Suppressor macrophage treated with lipopolysaccharide for 4 hours (primary cell): Measurements from ENCODE around the gene IRF9.

Experiments used
- DNase-seq: peaks from one replicate; pipeline ENCODE4 v3.0.0-alpha.2; 2020

IRF9 gene, protein sequence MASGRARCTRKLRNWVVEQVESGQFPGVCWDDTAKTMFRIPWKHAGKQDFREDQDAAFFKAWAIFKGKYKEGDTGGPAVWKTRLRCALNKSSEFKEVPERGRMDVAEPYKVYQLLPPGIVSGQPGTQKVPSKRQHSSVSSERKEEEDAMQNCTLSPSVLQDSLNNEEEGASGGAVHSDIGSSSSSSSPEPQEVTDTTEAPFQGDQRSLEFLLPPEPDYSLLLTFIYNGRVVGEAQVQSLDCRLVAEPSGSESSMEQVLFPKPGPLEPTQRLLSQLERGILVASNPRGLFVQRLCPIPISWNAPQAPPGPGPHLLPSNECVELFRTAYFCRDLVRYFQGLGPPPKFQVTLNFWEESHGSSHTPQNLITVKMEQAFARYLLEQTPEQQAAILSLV

DNA sequence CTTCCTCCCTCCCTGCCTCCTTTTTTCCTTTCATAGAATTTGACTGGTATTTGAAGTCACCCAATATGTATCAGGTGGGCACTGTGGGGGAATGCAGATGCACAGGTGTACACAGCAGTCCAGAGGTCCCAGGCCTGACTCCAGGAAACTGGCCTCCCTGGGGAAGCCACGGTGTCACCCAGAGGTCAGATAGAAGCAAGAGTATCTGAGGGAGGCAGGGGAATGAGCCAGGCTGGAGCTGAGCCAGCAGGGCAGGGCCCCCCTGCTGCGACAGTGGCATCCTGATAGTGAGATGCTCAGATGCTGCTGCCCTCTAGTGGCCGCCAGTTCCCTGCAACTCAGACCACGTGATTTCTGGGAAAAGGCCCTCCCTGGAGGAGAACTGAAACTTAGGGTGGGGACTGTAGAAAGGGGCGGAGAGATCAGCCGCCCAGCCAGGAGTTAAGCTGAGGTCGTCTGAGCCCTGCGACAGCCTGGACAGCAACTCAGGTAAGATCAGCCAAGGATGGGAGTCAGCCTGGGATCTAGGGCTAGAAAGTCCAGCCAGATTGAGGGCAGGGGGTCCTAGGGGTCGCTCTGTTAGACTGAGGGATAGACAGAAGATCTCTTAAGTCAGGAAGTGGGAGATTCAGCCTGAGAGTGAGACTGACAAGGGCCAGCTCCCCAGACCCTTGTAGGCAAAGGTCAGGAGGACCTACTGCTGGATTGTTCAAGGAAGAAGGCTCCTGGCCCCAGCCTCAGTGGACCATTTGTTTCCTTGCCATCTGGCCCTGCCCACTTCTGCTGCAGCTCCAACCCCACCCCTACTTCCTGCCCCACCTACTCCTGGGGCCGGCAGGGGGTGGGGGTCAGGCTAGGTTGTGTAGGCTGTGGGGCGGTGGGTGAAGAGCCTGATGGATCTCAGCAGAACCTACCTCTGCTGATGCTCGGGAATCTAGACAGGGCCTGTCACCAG, at the start of gene IRF9:
IRF9 (plus strand) TSS at position 416 of the 955 bp plus-strand sequence. CDS start 880 bp downstream, outside the sequence.
- DNase-seq, result peak; percentile 97

- no peak for DNase-seq
Observed at GRCh38 chr14:24113379-24113800, 47.7 kb upstream of the IRF9 start.

DNA sequence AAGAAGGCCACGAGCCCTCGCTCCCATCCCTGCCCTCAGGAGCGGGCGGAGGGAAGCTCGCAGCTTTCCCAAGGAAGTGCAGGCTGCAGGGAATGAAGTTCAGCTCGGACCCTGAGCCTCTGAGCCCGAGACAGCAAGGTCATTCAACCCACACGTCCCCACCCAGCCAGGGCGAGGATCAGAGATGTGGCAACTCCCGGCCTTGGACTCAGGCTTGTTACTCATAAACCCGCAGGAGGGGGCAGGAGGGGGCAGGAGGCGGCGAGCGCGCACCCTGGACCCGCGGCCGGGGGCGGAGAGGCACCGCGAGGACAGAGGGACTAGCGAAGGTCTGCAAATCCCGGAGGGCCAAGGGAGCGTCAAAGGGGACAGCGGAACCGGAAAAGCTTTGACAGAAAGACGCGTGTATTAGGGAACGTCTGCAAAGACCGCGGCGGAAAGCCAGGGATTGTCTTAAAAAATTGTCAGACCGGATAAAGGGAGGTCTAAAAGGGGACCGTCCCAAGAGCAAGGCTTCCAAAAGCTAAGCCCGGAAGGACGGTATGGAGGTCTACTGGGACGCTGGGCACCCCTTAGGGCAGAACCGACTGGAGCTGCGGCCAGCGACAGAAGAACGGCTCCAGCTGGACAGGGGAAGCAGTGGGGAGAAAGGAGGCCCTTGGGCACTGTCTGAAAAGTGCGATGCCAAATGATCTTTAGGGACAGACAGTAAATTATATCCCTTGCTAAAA, 47.1 kb upstream of the IRF9 start:
- peak; percentile 95 for DNase-seq

DNA sequence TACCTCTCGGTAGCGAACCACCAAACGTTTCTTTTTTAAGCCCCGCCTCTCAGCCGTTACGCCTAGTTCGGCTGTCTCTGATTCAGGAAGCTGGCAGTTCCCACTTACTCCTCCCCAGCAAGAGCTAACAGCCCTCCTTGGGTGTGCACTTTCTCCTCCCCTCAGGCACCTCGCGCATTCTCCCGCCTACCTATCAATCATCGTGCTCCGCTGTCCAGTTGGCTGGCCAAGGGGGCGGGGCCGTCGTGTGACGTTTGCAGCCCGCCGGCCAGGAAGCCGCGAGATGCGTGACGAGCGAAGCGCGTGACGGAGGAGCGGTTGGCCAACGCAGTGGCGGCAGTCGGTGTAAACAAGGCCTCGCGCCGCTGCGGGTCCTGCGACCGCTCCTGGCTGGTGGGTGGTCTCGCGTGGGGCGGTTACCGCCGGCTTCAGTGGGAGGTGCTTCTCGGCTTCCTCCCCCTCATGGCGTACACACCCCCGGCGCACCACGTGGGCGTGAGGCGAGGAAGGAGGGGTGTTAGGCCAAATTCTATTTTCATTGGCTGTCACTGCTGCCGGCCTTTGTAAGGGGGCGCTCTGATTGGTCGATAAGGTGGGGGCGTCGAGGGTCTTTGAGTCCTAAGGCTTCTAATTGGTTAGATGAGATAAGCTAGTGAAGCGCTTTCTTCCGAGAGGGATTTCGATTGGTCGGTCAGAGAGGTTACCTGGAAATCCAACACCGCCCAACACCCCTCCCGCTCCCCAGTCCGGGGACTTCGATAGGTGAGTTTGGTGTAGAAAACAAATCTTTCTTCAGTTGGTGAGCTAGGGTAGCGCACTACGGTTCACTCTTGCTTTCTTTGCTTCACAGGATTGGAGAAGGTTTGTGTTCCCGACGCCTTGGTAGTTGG, 46.3 kb upstream of the IRF9 start, which contains the start of the genes DCAF11 and NRL:
DCAF11 (plus strand) TSS at position 246 of the 890 bp plus-strand sequence. CDS start 818 bp downstream, outside the sequence.
NRL (minus strand) TSS at position 418 of the 890 bp plus-strand sequence. CDS start 32,101 bp downstream, outside the sequence.
- DNase-seq, result peak; percentile 100

- no peak for DNase-seq
Observed at GRCh38 chr14:24115422-24116127, 45.5 kb upstream of the IRF9 start.

- no peak for DNase-seq
Observed at GRCh38 chr14:24116128-24116814, 44.8 kb upstream of the IRF9 start.

- no peak for DNase-seq
Observed at GRCh38 chr14:24117179-24117578, 43.9 kb upstream of the IRF9 start.

DNA sequence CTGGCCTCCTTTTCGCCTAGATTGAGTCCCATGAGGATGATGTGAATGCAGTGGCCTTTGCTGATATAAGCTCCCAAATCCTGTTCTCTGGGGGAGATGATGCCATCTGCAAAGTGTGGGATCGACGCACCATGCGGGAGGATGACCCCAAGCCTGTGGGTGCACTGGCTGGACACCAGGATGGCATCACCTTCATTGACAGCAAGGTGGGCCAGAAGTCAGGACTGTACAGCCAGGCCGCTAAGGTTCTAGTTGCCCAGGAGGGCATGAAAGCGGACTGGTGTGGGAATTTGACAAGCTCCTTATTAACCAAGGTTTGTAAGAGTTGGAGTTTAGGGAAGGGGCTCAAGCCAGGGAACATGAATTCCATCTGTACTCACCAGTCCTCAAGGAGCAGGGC, 41.4 kb upstream of the IRF9 start:
- no peak for DNase-seq

DNA sequence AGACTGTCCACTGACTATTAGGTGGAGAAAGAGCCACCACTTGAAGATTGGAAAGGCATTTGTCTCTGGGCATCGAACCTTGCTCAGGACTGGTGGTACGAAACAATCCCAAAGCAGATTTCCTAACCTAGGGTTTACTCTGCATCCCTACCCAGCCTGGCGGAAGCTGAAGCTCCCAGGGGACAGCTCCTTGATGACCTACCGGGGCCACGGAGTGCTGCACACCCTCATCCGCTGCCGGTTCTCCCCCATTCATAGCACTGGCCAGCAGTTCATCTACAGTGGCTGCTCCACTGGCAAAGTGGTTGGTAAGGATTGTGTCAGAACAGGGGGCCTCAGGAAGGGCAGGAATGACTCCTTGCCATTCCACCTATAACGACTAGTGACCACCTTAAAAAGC, 39.9 kb upstream of the IRF9 start:
- no peak for DNase-seq

GRCh38 chr14:24122416-24122815, 38.6 kb upstream of the IRF9 start:
- no peak for DNase-seq

GRCh38 chr14:24122898-24123297, 38.2 kb upstream of the IRF9 start:
- no peak for DNase-seq

GRCh38 chr14:24123424-24124417, 37.3 kb upstream of the IRF9 start:
- DNase-seq, result no peak

- DNase-seq, result no peak
Observed at GRCh38 chr14:24126939-24127338, 34.1 kb upstream of the IRF9 start.

DNA sequence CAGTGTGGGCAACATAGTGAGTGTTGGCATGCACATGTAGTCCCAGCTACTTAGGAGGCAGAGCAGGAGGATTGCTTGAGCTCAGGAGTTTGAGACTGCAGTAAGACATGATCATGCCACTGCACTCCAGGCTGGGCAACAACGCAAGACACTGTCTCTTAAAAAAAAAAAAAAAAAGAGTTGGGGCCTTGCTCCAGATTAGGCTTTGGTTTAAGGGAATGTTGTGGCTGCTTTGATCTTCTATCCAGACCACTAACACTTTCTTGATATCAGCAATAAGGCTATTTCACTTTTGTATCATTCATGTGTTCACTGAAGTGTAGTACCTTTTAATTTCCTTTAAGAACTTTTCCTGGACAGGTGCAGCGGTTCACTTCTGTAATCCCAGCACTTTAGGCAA, 33.4 kb upstream of the IRF9 start:
- no peak for DNase-seq

- no peak for DNase-seq
Observed at GRCh38 chr14:24129410-24129998, 31.6 kb upstream of the IRF9 start.

DNA sequence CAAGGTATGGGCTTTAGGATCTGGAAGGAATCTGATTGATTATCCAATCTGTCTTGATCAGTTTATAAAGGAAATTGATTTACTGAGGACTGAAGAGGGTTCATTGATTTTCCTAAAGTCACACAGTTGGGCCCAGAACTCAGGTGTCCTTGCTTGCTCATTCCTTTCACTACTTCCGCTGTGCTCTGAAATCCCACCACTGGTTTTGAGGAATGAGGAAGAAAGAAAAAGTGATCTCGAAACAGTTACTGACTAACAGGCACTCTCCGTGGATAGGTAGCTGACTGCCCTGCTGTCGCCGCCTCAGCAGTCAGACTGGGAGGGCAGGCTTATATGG, 30.7 kb upstream of the IRF9 start, which contains the start of gene FITM1:
FITM1 (plus strand) TSS at position 280 of the 337 bp plus-strand sequence. CDS start 905 bp downstream, outside the sequence.
- DNase-seq, result no peak

DNA sequence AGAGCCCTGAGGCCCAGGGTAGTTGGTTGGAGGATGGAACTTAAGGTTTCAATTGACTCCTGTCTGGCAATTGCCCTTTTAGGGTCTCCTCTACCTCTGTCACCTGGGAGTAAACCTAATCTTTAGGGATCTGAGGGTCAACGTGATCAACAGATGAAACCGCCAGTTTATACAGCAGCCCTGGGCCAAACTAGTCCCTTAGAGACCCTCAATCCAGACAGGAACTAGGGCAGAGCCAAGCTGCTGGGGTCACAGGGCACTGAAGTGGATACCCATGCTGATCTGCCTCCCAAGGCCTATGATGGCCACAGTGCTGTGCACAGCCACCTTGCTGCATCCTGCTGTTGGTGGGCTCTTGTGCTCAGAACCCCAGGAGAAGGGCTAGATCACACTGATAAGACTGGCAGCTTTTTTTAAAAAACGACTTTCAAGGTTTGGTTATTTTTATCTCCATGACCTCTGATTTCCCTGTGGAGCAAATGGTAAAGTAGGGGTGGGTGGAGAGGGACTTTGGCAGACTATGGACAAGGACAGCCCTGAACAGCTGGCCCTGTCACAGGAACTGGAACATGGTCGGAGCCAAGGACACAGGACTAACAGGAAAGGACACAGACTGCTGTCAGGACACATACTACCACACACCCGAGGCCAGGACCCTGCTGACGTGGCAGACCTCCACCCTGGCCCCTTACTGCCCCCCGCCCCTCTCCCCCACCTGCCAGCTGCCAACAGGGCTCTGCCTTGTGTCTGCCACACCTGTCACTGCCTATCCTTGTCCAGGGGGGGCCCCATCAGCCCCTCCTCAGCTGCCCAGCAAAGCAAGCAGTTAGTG, 30.1 kb upstream of the IRF9 start:
- no peak for DNase-seq

- DNase-seq, result no peak
Observed at GRCh38 chr14:24131549-24131966, 29.5 kb upstream of the IRF9 start.
